T-helper 1 cell treated with Interleukin-12 subunit alpha and Interleukin-12 subunit beta and Interleukin-4 antibody, amounts not matched to agents 30 ng/mL and 1 ng/mL, for 36 hours (primary cell): Measurements from ENCODE around the gene NTRK1. TPM values are rescaled to one million over a fixed set of nuclear protein-coding genes. Genes with fewer than 3 reads are reported as not detected.

Source experiments
- intact Hi-C: fragments of 100-400 bp; cut with micrococcal nuclease; formaldehyde crosslinking; loops from one replicate; pipeline ENCODE4 v1.15.1; 2024
- total RNA-seq: library from RNA; stranded (reverse); gene quantifications from 2 replicates; pipeline ENCODE4 v1.2.3, GENCODE V29; 2022

Gene NTRK1
- total RNA-seq, 1 donor from 2014 or later = 13.8 TPM

- intact Hi-C loops = no loop called here
Observed at GRCh38 chr1:156929596-156930238, 69.1 kb downstream of the NTRK1 start.

GRCh38 chr1:156930483-156930882 is 69.8 kb downstream of the NTRK1 start:
- intact Hi-C loops = no loop called here

Other genes with a start within 250 kb of the NTRK1 start
- not detected in 2 replicates for gene HAPLN2, start 241.4 kb upstream of the NTRK1 start, total RNA-seq
- gene BCAN, start 218.7 kb upstream of the NTRK1 start, total RNA-seq = not detected in 2 replicates
- gene NES, start 183.5 kb upstream of the NTRK1 start, total RNA-seq = 0.07 and 0.12 TPM in 2 replicates
- gene CRABP2, start 155.3 kb upstream of the NTRK1 start, total RNA-seq = 1.7 and 1.8 TPM in 2 replicates
- 30.6 and 35.8 TPM in 2 replicates for gene METTL25B, start 132.4 kb upstream of the NTRK1 start, total RNA-seq
- 55.7 and 59.7 TPM in 2 replicates for gene ISG20L2, start 132.1 kb upstream of the NTRK1 start, total RNA-seq
- 61.0 and 67.4 TPM in 2 replicates for gene MRPL24, start 119.8 kb upstream of the NTRK1 start, total RNA-seq
- 248 and 260 TPM in 2 replicates for gene HDGF, start 109.2 kb upstream of the NTRK1 start, total RNA-seq
- 90.1 and 91.3 TPM in 2 replicates for gene PRCC, start 93.3 kb upstream of the NTRK1 start, total RNA-seq
- 234 and 243 TPM in 2 replicates for gene SH2D2A, start 44.0 kb upstream of the NTRK1 start, total RNA-seq
- gene INSRR, start 1.7 kb upstream of the NTRK1 start, total RNA-seq = 0.63 and 0.81 TPM in 2 replicates
- gene PEAR1, start 32.9 kb downstream of the NTRK1 start, total RNA-seq = 0.12 and 0.29 TPM in 2 replicates
- not detected in 2 replicates for gene LRRC71, start 59.8 kb downstream of the NTRK1 start, total RNA-seq
- gene ARHGEF11, start 184.9 kb downstream of the NTRK1 start, total RNA-seq = 28.6 and 30.4 TPM in 2 replicates
- not detected in 2 replicates for gene ETV3L, start 238.9 kb downstream of the NTRK1 start, total RNA-seq